BJ (cell line): ENCODE measurements around the gene SH3D19. TPM values are rescaled to one million over a fixed set of nuclear protein-coding genes. Genes with fewer than 3 reads are reported as not detected.

Experiments used
- CTCF ChIA-PET: fragments of 350-600 bp; formaldehyde crosslinking; extraction: SDS; loops from one replicate; lab custom pipeline; 2021; ENCODE audit warnings: antibody characterized with exemption, inconsistent platforms; lab: Yijun Ruan, JAX
- POLR2A ChIA-PET: fragments of 300-600 bp; sonication (Branson Sonifier 250); formaldehyde crosslinking; extraction: SDS; loops from one replicate; lab custom pipeline; 2021; ENCODE audit warnings: antibody characterized with exemption; lab: Charles Lee
- DNase-seq: peaks from one replicate; pipeline ENCODE4 v3.0.0-alpha.2; 2011; ENCODE audit warnings: low read depth
- H3K27me3 ChIP-seq: 2 replicates; pipeline ENCODE4 v1.6.0; 2011; ENCODE audit warnings: low read length; ENCODE audit not compliant: control insufficient read depth, insufficient read depth
- H3K36me3 ChIP-seq: 2 replicates; pipeline ENCODE4 v1.5.1; 2011; ENCODE audit warnings: low read length; ENCODE audit not compliant: control insufficient read depth, insufficient read depth
- H3K4me3 ChIP-seq: 2 replicates; pipeline ENCODE4 v1.5.1; 2011; ENCODE audit warnings: low read depth, mild to moderate bottlenecking, control low read depth, low read length
- polyA plus RNA-seq: library from polyadenylated mRNA; depleted of rRNA; stranded (reverse); fragments of >200 nt; gene quantifications from 2 replicates; pipeline ENCODE4 v1.2.3, GENCODE V29; 2011
- TF ChIP-seq, protein P1 (sequence below): IDR thresholded peaks from 2 replicates; pipeline ENCODE4 v1.5.1; 2011; ENCODE audit warnings: low read depth, mild to moderate bottlenecking, control low read depth, inconsistent platforms, low read length, moderate library complexity; ENCODE audit not compliant: insufficient read depth

The SH3D19 gene
- polyA plus RNA-seq, 1 experiment, result 16.2 TPM

DNA sequence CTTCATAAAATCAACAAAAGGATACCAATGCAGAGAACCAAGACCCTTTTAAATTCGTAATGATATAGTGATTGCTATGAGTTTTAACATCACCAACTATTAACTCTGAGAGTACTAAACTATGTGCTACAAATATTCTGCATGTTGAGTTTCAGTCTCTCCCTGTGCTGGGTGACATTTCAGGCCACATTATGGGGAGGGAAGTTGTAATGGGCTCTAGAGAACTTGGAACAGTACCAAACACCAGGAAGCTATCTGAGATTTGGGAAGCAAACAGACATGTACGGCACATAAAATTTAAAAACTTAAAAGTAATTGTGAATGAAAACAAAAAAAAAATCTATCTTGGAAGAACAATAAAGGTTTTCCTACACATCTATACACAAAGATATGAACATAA, 108.1 kb downstream of the SH3D19 start:
- Histone ChIP-seq H3K4me3 (no peak overlapping the region), H3K36me3 (no peaks in the 10 kb centered on the region), H3K27me3 (no peaks in the 10 kb centered on the region)
- ChIA-PET CTCF (no interaction called here), POLR2A (no interaction called here)
- no peak for DNase-seq
- TF ChIP-seq, protein P1, sequence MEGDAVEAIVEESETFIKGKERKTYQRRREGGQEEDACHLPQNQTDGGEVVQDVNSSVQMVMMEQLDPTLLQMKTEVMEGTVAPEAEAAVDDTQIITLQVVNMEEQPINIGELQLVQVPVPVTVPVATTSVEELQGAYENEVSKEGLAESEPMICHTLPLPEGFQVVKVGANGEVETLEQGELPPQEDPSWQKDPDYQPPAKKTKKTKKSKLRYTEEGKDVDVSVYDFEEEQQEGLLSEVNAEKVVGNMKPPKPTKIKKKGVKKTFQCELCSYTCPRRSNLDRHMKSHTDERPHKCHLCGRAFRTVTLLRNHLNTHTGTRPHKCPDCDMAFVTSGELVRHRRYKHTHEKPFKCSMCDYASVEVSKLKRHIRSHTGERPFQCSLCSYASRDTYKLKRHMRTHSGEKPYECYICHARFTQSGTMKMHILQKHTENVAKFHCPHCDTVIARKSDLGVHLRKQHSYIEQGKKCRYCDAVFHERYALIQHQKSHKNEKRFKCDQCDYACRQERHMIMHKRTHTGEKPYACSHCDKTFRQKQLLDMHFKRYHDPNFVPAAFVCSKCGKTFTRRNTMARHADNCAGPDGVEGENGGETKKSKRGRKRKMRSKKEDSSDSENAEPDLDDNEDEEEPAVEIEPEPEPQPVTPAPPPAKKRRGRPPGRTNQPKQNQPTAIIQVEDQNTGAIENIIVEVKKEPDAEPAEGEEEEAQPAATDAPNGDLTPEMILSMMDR, result no peak

DNA sequence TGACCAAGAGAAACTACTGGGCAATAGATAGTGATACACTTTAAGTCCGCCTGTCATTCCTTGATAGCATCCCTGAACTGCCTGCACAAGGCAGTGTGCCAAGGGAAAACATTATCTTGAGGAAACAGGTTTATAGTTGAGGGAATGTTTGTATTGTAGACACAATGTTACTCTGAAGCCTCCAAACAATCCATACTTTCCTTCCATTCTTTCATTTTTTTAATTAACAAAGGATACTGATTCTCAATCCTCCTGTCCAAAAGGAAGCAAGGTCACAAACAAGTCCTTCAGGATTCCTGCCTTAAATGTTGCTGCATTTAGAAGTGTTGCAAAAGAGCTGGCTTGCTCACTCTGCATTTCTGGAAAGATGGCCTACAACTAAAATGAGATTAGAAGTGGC, 110.1 kb downstream of the SH3D19 start:
- POLR2A ChIA-PET, result no interaction called here
- Histone ChIP-seq H3K27me3 (no peaks in the 10 kb centered on the region), H3K36me3 (no peaks in the 10 kb centered on the region), H3K4me3 (no peak overlapping the region)
- TF ChIP-seq, protein P1, result no peak
- CTCF ChIA-PET, result interaction anchor here (0.6 kb wide), 1 partner anchor 1281 kb away, joined by 3 read pairs; no protein-coding TSS in a partner anchor
- DNase-seq, result no peak

DNA sequence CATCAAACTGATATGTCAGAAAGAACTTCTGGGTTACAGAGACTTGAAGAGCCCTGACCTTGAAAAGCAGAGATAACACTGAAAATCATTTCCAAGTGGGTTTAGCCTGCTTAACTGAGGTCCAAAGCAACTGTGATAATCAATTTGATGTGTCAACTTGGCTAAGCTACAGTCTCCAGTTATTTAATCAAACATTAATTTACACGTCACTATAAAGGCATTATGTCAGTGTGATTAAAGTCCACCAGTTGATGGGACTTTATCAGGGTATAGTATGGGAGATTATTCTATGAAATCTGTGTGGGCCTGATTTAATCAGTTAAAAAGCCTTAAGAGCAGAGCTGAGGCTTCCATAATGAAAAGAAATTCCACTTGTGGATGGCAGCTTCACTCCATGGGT, 117.5 kb downstream of the SH3D19 start:
- TF ChIP-seq, protein P1, result no peak
- Histone ChIP-seq H3K27me3 (no peaks in the 10 kb centered on the region), H3K4me3 (no peak overlapping the region), H3K36me3 (no peaks in the 10 kb centered on the region)
- POLR2A ChIA-PET, result no interaction called here
- no peak for DNase-seq
- CTCF ChIA-PET, result interaction anchor here (0.6 kb wide), 1 partner anchor 79 kb away, joined by 5 read pairs; no protein-coding TSS in a partner anchor

DNA sequence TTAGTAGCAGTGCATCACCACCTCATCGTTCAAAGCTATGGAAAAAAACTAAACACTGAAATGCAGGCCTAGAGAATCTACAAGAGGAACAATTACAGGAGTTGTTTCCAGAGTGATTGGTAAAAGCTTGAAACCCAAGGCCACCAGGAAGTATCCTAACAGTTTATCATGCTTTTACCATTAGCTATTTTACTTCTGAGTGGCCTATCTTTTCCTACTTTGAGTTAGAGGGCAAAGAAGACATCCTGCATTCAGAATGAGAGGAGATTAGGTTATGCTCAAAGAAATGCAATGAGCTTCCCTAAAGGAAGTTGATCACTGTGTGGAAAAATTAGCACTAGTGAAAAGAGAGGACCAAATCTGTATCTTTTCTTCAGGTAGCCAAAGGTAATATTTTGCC, 118.2 kb downstream of the SH3D19 start:
- TF ChIP-seq, protein P1, result no peak
- H3K36me3 ChIP-seq, result no peaks in the 10 kb centered on the region
- H3K4me3 ChIP-seq, result no peak overlapping the region
- no peaks in the 10 kb centered on the region for H3K27me3 ChIP-seq
- DNase-seq, result no peak
- CTCF ChIA-PET, result interaction anchor here (0.6 kb wide), 1 partner anchor 407 kb away, joined by 3 read pairs; no protein-coding TSS in a partner anchor
- POLR2A ChIA-PET, result no interaction called here

DNA sequence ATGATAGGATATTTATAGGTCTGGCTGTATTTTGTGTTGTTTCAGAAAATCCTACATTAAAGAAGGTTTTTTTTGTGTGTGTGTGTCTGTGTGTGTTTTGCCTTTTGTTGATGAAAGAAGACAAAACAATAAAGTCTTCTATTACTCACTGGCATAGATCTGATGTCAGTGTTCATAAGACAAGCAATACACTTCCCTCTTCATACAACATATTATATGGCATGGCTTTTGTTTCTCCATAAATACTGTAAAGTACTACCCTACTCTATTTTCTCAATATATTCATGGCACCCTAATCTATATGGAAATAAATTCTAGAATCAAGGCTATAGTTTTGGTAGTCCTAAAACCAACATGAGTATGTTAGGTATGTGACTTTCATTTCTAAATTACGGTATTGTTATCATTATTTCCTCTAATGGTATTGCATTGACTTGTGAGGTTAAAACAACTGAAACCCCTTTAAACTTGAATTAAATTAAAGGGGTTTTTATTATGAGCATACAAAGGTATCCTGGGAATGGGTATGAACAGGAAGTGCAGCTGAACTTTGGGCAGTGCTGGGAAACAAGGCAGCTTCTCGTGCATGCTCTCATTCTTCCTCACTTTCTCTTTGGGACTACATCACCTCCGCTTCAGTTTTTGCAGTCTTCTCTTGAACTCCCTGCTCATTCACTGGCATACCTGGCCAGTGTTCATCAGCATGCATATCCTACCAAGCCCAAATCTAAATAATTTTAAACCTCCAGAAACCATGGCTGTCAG, 119.0 kb downstream of the SH3D19 start:
- no peak for DNase-seq
- ChIA-PET CTCF (interaction anchor here (0.6 kb wide), 1 partner anchor 408 kb away, joined by 3 read pairs; no protein-coding TSS in a partner anchor), POLR2A (no interaction called here)

More for the DNA sequence above, 119.0 kb downstream of the SH3D19 start:
- Histone ChIP-seq H3K36me3 (no peaks in the 10 kb centered on the region), H3K4me3 (no peak overlapping the region), H3K27me3 (no peaks in the 10 kb centered on the region)
- TF ChIP-seq, protein P1, result no peak
